ENCODE data around the gene TPP2.

The TPP2 gene

DNA sequence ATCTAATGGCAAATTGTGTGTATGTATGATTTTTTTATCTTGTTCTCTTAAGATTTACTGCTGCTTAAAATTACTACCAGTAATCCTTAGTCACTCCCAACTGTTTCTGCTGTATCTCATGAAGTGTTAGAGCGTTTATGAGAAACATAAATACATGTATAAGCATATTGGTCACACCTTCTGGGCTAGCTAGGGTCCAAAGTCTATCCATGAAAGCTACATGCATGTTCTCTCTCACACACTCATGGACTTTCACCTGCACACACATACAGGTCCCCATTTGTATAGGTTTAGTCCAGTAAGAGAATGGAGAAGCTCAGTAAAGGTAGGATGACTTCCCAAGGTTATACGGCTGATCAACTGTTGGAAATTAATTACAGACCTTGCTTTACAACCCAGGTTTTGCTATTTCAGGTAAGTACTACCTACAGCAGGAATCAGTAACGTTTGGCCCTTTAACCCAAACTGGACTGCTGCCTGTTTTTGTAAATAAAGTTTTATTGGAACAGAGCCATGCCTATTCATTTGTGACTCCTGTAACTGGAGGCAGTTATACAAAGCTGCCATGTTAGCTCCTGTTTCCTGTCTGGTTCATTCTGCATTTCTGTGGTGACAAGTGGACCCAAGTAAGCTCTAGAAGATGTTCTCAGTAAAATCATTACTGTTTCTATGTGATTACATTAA is 82.8 kb downstream of the TPP2 start:
- Histone ChIP-seq H3K4me1 (ENCODE audit: control insufficient read depth in 1 of 2, insufficient read depth in 1 of 2, low read depth in 1 of 2, low read length in 1 of 2) (peaks cover 5 to 21% of the 10 kb centered on the region in 2 experiments), H3K36me3 (peaks cover 40% of the 10 kb centered on the region), H3K4me3 (ENCODE audit: low read depth in 1 of 2, low read length in 1 of 2) (no peak overlapping the region), H3K9me3 (no peaks in the 10 kb centered on the region), H3K27ac (peak overlapping the region; percentile 76), H3K27me3 (no peaks in the 10 kb centered on the region)
- TF ChIP-seq, protein P1, sequence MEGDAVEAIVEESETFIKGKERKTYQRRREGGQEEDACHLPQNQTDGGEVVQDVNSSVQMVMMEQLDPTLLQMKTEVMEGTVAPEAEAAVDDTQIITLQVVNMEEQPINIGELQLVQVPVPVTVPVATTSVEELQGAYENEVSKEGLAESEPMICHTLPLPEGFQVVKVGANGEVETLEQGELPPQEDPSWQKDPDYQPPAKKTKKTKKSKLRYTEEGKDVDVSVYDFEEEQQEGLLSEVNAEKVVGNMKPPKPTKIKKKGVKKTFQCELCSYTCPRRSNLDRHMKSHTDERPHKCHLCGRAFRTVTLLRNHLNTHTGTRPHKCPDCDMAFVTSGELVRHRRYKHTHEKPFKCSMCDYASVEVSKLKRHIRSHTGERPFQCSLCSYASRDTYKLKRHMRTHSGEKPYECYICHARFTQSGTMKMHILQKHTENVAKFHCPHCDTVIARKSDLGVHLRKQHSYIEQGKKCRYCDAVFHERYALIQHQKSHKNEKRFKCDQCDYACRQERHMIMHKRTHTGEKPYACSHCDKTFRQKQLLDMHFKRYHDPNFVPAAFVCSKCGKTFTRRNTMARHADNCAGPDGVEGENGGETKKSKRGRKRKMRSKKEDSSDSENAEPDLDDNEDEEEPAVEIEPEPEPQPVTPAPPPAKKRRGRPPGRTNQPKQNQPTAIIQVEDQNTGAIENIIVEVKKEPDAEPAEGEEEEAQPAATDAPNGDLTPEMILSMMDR (IDR thresholded peaks at IDR 0.05), result no peak

DNA sequence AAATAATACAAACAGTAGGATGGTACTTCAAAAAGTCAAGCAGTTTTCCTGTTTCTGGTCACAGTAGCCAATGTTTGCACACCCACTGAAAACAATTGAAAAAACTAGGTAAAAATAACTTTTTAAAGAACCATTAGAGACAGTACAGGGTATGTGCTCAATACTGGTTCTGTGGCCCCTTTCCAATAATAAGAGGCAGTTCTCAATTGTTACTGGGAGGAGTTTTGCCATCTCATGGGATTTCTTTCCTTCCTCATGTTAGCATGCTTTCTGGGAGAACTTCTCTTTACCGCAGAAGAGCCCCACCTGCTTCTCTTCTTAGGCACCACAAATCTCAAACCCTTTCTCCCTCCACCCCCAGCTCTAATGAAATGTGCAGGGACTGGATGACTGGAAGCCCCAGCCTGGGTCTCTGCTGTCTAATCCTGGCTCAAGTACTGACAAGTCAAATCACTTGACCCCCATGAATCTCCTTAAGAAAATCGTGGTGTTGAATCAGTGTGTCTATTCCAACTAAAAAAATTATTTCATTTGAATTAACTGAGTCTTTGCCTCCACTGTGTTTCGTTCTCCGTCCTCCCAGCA is 83.4 kb downstream of the TPP2 start:
- TF ChIP-seq, protein P1 (IDR thresholded peaks at IDR 0.05), result no peak
- Histone ChIP-seq H3K4me3 (ENCODE audit: low read depth in 1 of 2, low read length in 1 of 2) (no peak overlapping the region), H3K36me3 (peaks cover 34% of the 10 kb centered on the region), H3K4me1 (ENCODE audit: control insufficient read depth in 1 of 2, insufficient read depth in 1 of 2, low read depth in 1 of 2, low read length in 1 of 2) (peaks cover 5 to 21% of the 10 kb centered on the region in 2 experiments), H3K9me3 (no peaks in the 10 kb centered on the region), H3K27ac (peak overlapping the region; percentile 76), H3K27me3 (no peaks in the 10 kb centered on the region)

DNA sequence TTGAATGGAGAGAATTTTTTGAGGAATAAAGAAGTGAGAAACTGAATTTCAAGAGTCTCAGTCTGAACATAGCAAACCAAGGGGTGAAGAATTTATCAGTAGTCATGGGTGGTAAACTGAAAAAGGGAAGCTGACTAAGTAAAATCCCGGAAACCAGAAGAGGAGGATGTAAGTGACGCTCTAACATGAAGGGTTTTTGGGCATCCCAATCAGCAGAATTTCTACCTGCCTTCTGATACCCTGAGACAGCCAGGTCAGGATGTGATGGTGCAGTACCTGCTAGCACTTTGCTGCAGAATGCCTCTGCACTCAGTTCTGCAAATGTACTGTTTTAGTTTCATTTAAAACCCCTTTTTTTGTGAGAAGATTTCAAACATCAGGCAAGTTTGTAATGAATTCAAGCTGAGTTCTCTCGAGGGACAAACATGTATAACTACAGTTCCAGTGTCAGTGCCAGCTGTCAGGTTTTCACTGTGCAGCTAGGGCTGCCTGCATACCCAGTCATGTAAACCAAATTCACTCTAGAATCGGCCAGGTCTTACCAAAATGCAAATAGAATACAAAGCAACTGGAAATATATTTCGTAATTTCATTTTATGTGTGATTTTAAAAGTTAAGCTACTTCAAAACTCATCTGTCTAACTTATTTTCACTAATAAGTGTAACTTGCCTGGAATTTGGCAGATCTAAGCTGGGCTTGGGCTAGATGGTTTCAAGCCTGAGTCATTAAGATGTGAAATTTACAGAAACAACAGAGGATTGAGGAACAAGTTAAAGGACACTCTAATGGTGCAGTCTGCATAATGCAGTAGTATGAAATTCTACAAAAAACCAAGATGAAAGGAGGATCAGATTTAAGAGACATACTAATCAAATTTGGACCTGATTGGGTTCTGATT is 84.3 kb downstream of the TPP2 start:
- Histone ChIP-seq H3K36me3 (peaks cover 27% of the 10 kb centered on the region), H3K4me3 (ENCODE audit: low read depth in 1 of 2, low read length in 1 of 2) (peak overlapping the region in 1 of 2 experiments; percentile 39), H3K4me1 (ENCODE audit: control insufficient read depth in 1 of 2, insufficient read depth in 1 of 2, low read depth in 1 of 2, low read length in 1 of 2) (peaks cover 5 to 21% of the 10 kb centered on the region in 2 experiments), H3K27ac (peak overlapping the region; percentile 76), H3K27me3 (peaks cover 3% of the 10 kb centered on the region), H3K9me3 (no peaks in the 10 kb centered on the region)
- TF ChIP-seq, protein P1 (IDR thresholded peaks at IDR 0.05), result no peak

DNA sequence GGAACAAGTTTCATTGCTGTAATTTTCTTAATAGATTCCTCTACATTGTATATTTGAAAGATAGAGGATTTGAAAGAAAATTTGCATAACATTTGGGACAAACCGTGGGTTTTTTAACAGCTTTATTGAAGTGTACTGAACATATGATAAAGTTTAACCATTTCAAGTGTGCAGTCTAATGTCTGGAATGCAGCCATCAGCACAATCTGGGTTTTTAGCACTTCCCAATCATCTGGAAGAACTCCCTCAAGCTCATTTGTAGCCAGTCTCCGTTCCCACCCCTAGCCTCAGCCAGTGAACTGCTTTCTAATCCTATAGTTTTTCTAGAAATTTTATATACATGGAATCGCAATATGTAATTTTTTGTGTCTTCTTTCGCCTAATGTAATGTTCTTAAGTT is 85.4 kb downstream of the TPP2 start:
- H3K27me3 ChIP-seq, result peaks cover 10% of the 10 kb centered on the region
- no peak overlapping the region for H3K4me3 ChIP-seq (ENCODE audit: low read depth in 1 of 2, low read length in 1 of 2)
- H3K9me3 ChIP-seq, result no peaks in the 10 kb centered on the region
- peaks cover 5 to 21% of the 10 kb centered on the region in 2 experiments for H3K4me1 ChIP-seq (ENCODE audit: control insufficient read depth in 1 of 2, insufficient read depth in 1 of 2, low read depth in 1 of 2, low read length in 1 of 2)
- H3K27ac ChIP-seq, result no peak overlapping the region
- TF ChIP-seq, protein P1 (IDR thresholded peaks at IDR 0.05), result no peak
- H3K36me3 ChIP-seq, result peaks cover 17% of the 10 kb centered on the region

DNA sequence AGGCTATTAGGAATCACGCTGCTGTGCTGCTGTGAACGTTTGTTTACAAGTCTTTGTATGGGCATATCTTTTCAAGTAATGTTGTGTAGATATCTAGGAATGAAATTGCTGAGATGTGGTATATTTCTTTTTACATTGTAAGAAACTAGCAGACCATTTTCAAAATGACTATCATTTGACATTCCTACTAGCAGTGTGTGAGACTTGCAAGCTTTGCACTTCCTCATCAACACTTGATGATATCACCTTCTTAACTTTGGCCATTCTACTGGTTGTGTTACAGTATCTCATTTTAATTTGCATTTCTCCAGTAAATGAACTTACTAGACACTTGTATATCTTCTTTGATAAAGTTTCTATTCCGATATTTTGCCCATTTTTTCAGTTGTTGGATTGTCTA is 85.9 kb downstream of the TPP2 start:
- TF ChIP-seq, protein P1 (IDR thresholded peaks at IDR 0.05), result no peak
- Histone ChIP-seq H3K9me3 (no peaks in the 10 kb centered on the region), H3K27me3 (peaks cover 10% of the 10 kb centered on the region), H3K4me3 (ENCODE audit: low read depth in 1 of 2, low read length in 1 of 2) (no peak overlapping the region), H3K4me1 (ENCODE audit: control insufficient read depth in 1 of 2, insufficient read depth in 1 of 2, low read depth in 1 of 2, low read length in 1 of 2) (peaks cover 5 to 21% of the 10 kb centered on the region in 2 experiments), H3K27ac (no peak overlapping the region), H3K36me3 (peaks cover 12% of the 10 kb centered on the region)
